Measurements from ENCODE around the gene KLRC1. TPM values are rescaled to one million over a fixed set of nuclear protein-coding genes. Genes with fewer than 3 reads are reported as not detected.
"Not testable (repeated sequence)": the region's sequence is repeated elsewhere in the genome, so short reads cannot be mapped to it uniquely, and the experiment has no call there.

KLRC1 gene
- polyA plus RNA-seq (2013, experiment 1 of 4), result not detected
- polyA plus RNA-seq (2013, experiment 2 of 4), result not detected
- polyA plus RNA-seq (2013, experiment 3 of 4), result not detected
- polyA plus RNA-seq (2013, experiment 4 of 4), result not detected

GRCh38 chr12:10453156-10453555 is at the start of gene KLRC1:
Gene KLRC1 (minus strand): TSS chr12:10453377. CDS start chr12:10451156, 2,221 bp downstream.
- no peaks in the 10 kb centered on the region for H3K9me3 ChIP-seq (ENCODE audit: control insufficient read depth, low read length)
- no peak within 1 kb of the TSS for H3K4me3 ChIP-seq (ENCODE audit: insufficient read depth, low read depth, low read length)
- H3K36me3 ChIP-seq (ENCODE audit: control insufficient read depth, insufficient read depth, low read length), result no peaks in the 10 kb centered on the region
- no peaks in the 10 kb centered on the region for H3K4me1 ChIP-seq (ENCODE audit: control insufficient read depth, insufficient read depth, low read length)
- WGBS, 2 experiments, result 88 to 100% methylated on average over 1 to 2 of the region's 2 CpGs
- H3K27ac ChIP-seq (ENCODE audit: insufficient read depth, low read depth, low read length, poor library complexity, severe bottlenecking), result no peak within 1 kb of the TSS
- H3K27me3 ChIP-seq (ENCODE audit: control insufficient read depth, insufficient read depth, low read length, poor library complexity, severe bottlenecking), result no peaks in the 10 kb centered on the region

- Histone ChIP-seq H3K27me3 (ENCODE audit: control insufficient read depth, insufficient read depth, low read length, poor library complexity, severe bottlenecking) (no peaks in the 10 kb centered on the region), H3K4me3 (ENCODE audit: insufficient read depth, low read depth, low read length) (no peak overlapping the region), H3K36me3 (ENCODE audit: control insufficient read depth, insufficient read depth, low read length) (no peaks in the 10 kb centered on the region), H3K9me3 (ENCODE audit: control insufficient read depth, low read length) (no peaks in the 10 kb centered on the region), H3K4me1 (ENCODE audit: control insufficient read depth, insufficient read depth, low read length) (no peaks in the 10 kb centered on the region), H3K27ac (ENCODE audit: insufficient read depth, low read depth, low read length, poor library complexity, severe bottlenecking) (no peak overlapping the region)
- 64 to 67% methylated on average over 3 of the region's 3 CpGs for WGBS, 2 experiments
Measured at GRCh38 chr12:10501030-10501429, 47.9 kb upstream of the KLRC1 start.

GRCh38 chr12:10498042-10498441 is 44.9 kb upstream of the KLRC1 start:
- Histone ChIP-seq H3K4me3 (ENCODE audit: insufficient read depth, low read depth, low read length) (no peak overlapping the region), H3K27ac (ENCODE audit: insufficient read depth, low read depth, low read length, poor library complexity, severe bottlenecking) (no peak overlapping the region), H3K4me1 (ENCODE audit: control insufficient read depth, insufficient read depth, low read length) (no peaks in the 10 kb centered on the region), H3K27me3 (ENCODE audit: control insufficient read depth, insufficient read depth, low read length, poor library complexity, severe bottlenecking) (no peaks in the 10 kb centered on the region), H3K9me3 (ENCODE audit: control insufficient read depth, low read length) (no peaks in the 10 kb centered on the region), H3K36me3 (ENCODE audit: control insufficient read depth, insufficient read depth, low read length) (no peaks in the 10 kb centered on the region)
- WGBS, 2 experiments, result 28 to 40% methylated on average over 1 of the region's 1 CpG

- H3K36me3 ChIP-seq (ENCODE audit: control insufficient read depth, insufficient read depth, low read length), result no peaks in the 10 kb centered on the region
- 85 to 86% methylated on average over 2 of the region's 2 CpGs for WGBS, 2 experiments
Measured at GRCh38 chr12:10497602-10498001, 44.4 kb upstream of the KLRC1 start.

GRCh38 chr12:10491766-10492165 is 38.6 kb upstream of the KLRC1 start:
- no peak overlapping the region for H3K27ac ChIP-seq (ENCODE audit: insufficient read depth, low read depth, low read length, poor library complexity, severe bottlenecking)
- no peaks in the 10 kb centered on the region for H3K9me3 ChIP-seq (ENCODE audit: control insufficient read depth, low read length)
- WGBS, 2 experiments, result 86 to 89% methylated on average over 3 of the region's 4 CpGs
- no peaks in the 10 kb centered on the region for H3K36me3 ChIP-seq (ENCODE audit: control insufficient read depth, insufficient read depth, low read length)
- no peaks in the 10 kb centered on the region for H3K27me3 ChIP-seq (ENCODE audit: control insufficient read depth, insufficient read depth, low read length, poor library complexity, severe bottlenecking)
- no peaks in the 10 kb centered on the region for H3K4me1 ChIP-seq (ENCODE audit: control insufficient read depth, insufficient read depth, low read length)
- no peak overlapping the region for H3K4me3 ChIP-seq (ENCODE audit: insufficient read depth, low read depth, low read length)

More at GRCh38 chr12:10497602-10498001, 44.4 kb upstream of the KLRC1 start:
- Histone ChIP-seq H3K4me3 (ENCODE audit: insufficient read depth, low read depth, low read length) (no peak overlapping the region), H3K27ac (ENCODE audit: insufficient read depth, low read depth, low read length, poor library complexity, severe bottlenecking) (no peak overlapping the region), H3K27me3 (ENCODE audit: control insufficient read depth, insufficient read depth, low read length, poor library complexity, severe bottlenecking) (no peaks in the 10 kb centered on the region), H3K4me1 (ENCODE audit: control insufficient read depth, insufficient read depth, low read length) (no peaks in the 10 kb centered on the region), H3K9me3 (ENCODE audit: control insufficient read depth, low read length) (no peaks in the 10 kb centered on the region)

- not testable (repeated sequence) for H3K36me3 ChIP-seq (ENCODE audit: control insufficient read depth, insufficient read depth, low read length); H3K27me3 ChIP-seq (ENCODE audit: control insufficient read depth, insufficient read depth, low read length, poor library complexity, severe bottlenecking); H3K4me1 ChIP-seq (ENCODE audit: control insufficient read depth, insufficient read depth, low read length); H3K27ac ChIP-seq (ENCODE audit: insufficient read depth, low read depth, low read length, poor library complexity, severe bottlenecking); H3K4me3 ChIP-seq (ENCODE audit: insufficient read depth, low read depth, low read length); H3K9me3 ChIP-seq (ENCODE audit: control insufficient read depth, low read length)
- WGBS, 2 experiments, result 97% methylated on average over 2 of the region's 2 CpGs
Measured at GRCh38 chr12:10487328-10487727, 34.2 kb upstream of the KLRC1 start.

GRCh38 chr12:10481901-10482300 is 28.7 kb upstream of the KLRC1 start:
- not testable (repeated sequence) for H3K27me3 ChIP-seq (ENCODE audit: control insufficient read depth, insufficient read depth, low read length, poor library complexity, severe bottlenecking); H3K4me1 ChIP-seq (ENCODE audit: control insufficient read depth, insufficient read depth, low read length); H3K36me3 ChIP-seq (ENCODE audit: control insufficient read depth, insufficient read depth, low read length); H3K4me3 ChIP-seq (ENCODE audit: insufficient read depth, low read depth, low read length); H3K27ac ChIP-seq (ENCODE audit: insufficient read depth, low read depth, low read length, poor library complexity, severe bottlenecking); H3K9me3 ChIP-seq (ENCODE audit: control insufficient read depth, low read length)
- 81 to 87% methylated on average over 2 of the region's 2 CpGs for WGBS, 2 experiments

GRCh38 chr12:10472808-10473207 is 19.6 kb upstream of the KLRC1 start:
- not testable (repeated sequence) for H3K36me3 ChIP-seq (ENCODE audit: control insufficient read depth, insufficient read depth, low read length); H3K4me1 ChIP-seq (ENCODE audit: control insufficient read depth, insufficient read depth, low read length); H3K4me3 ChIP-seq (ENCODE audit: insufficient read depth, low read depth, low read length); H3K27me3 ChIP-seq (ENCODE audit: control insufficient read depth, insufficient read depth, low read length, poor library complexity, severe bottlenecking); H3K9me3 ChIP-seq (ENCODE audit: control insufficient read depth, low read length); H3K27ac ChIP-seq (ENCODE audit: insufficient read depth, low read depth, low read length, poor library complexity, severe bottlenecking)
- WGBS, 2 experiments, result 88 to 94% methylated on average over 5 of the region's 5 CpGs

- WGBS, 2 experiments, result no CpG with 5 or more reads among the region's 1 CpG
- Histone ChIP-seq H3K27me3 (ENCODE audit: control insufficient read depth, insufficient read depth, low read length, poor library complexity, severe bottlenecking) (no peaks in the 10 kb centered on the region), H3K9me3 (ENCODE audit: control insufficient read depth, low read length) (no peaks in the 10 kb centered on the region), H3K27ac (ENCODE audit: insufficient read depth, low read depth, low read length, poor library complexity, severe bottlenecking) (no peak overlapping the region), H3K4me1 (ENCODE audit: control insufficient read depth, insufficient read depth, low read length) (no peaks in the 10 kb centered on the region), H3K4me3 (ENCODE audit: insufficient read depth, low read depth, low read length) (no peak overlapping the region), H3K36me3 (ENCODE audit: control insufficient read depth, insufficient read depth, low read length) (no peaks in the 10 kb centered on the region)
Measured at GRCh38 chr12:10469701-10470100, 16.5 kb upstream of the KLRC1 start.

GRCh38 chr12:10466311-10466710 is 13.1 kb upstream of the KLRC1 start:
- Histone ChIP-seq H3K4me3 (ENCODE audit: insufficient read depth, low read depth, low read length) (no peak overlapping the region), H3K27ac (ENCODE audit: insufficient read depth, low read depth, low read length, poor library complexity, severe bottlenecking) (no peak overlapping the region), H3K4me1 (ENCODE audit: control insufficient read depth, insufficient read depth, low read length) (no peaks in the 10 kb centered on the region), H3K36me3 (ENCODE audit: control insufficient read depth, insufficient read depth, low read length) (no peaks in the 10 kb centered on the region), H3K9me3 (ENCODE audit: control insufficient read depth, low read length) (no peaks in the 10 kb centered on the region), H3K27me3 (ENCODE audit: control insufficient read depth, insufficient read depth, low read length, poor library complexity, severe bottlenecking) (no peaks in the 10 kb centered on the region)
- WGBS, 2 experiments, result 81 to 88% methylated on average over 4 of the region's 4 CpGs

- Histone ChIP-seq H3K4me1 (ENCODE audit: control insufficient read depth, insufficient read depth, low read length) (no peaks in the 10 kb centered on the region), H3K4me3 (ENCODE audit: insufficient read depth, low read depth, low read length) (no peak overlapping the region), H3K36me3 (ENCODE audit: control insufficient read depth, insufficient read depth, low read length) (no peaks in the 10 kb centered on the region), H3K27me3 (ENCODE audit: control insufficient read depth, insufficient read depth, low read length, poor library complexity, severe bottlenecking) (no peaks in the 10 kb centered on the region), H3K9me3 (ENCODE audit: control insufficient read depth, low read length) (no peaks in the 10 kb centered on the region), H3K27ac (ENCODE audit: insufficient read depth, low read depth, low read length, poor library complexity, severe bottlenecking) (no peak overlapping the region)
- 82 to 86% methylated on average over 3 of the region's 3 CpGs for WGBS, 2 experiments
Measured at GRCh38 chr12:10457760-10458159, 4.6 kb upstream of the KLRC1 start.
